Fibroblast of lung (primary cell): ENCODE data around the gene GNAO1. TPM values are rescaled to one million over a fixed set of nuclear protein-coding genes. Genes with fewer than 3 reads are reported as not detected.

Experiments
- DNase-seq, 2 donors: peaks; one replicate each; pipeline versions ENCODE4 v3.0.0 to v3.0.0-alpha.2; 2010; ENCODE audit warnings: low read depth in 2 of 2
- H2AFZ ChIP-seq: 2 replicates; pipeline ENCODE4 v1.5.1; 2012; ENCODE audit warnings: low read length, control low read depth, inconsistent platforms
- H3K27ac ChIP-seq: 2 replicates; pipeline ENCODE4 v1.5.1; 2011; ENCODE audit warnings: low read length, control low read depth; ENCODE audit not compliant: insufficient read depth
- H3K27me3 ChIP-seq: 2 replicates; pipeline ENCODE4 v1.5.1; 2011; ENCODE audit warnings: mild to moderate bottlenecking, low read length; ENCODE audit not compliant: control insufficient read depth, insufficient read depth
- H3K36me3 ChIP-seq: 2 replicates; pipeline ENCODE4 v1.5.1; 2011; ENCODE audit warnings: low read length; ENCODE audit not compliant: control insufficient read depth, insufficient read depth
- H3K4me1 ChIP-seq: 2 replicates; pipeline ENCODE4 v1.5.1; 2011; ENCODE audit warnings: low read length; ENCODE audit not compliant: control insufficient read depth, insufficient read depth; ENCODE audit errors: extremely low read depth
- H3K4me2 ChIP-seq: 2 replicates; pipeline ENCODE4 v1.5.1; 2011; ENCODE audit warnings: low read length, control low read depth; ENCODE audit not compliant: insufficient read depth; ENCODE audit errors: extremely low read depth
- H3K4me3 ChIP-seq, 4 experiments: fragments of 200-600 bp in 1 of 4; sonication (generic) in 1 of 4; replicated peaks in 1 of 4; 2 replicates each; pipeline ENCODE4 v1.5.1; 2011 to 2016; ENCODE audit warnings: low read length in 4 of 4, low read depth in 3 of 4, mild to moderate bottlenecking in 3 of 4, control low read depth in 2 of 4, inconsistent platforms in 1 of 4, mixed read lengths in 1 of 4; ENCODE audit not compliant: insufficient read depth in 1 of 4; ENCODE audit errors: control extremely low read depth in 1 of 4
- H3K79me2 ChIP-seq: 2 replicates; pipeline ENCODE4 v1.5.1; 2012; ENCODE audit warnings: mild to moderate bottlenecking, low read length, inconsistent platforms; ENCODE audit not compliant: control insufficient read depth, insufficient read depth
- H3K9ac ChIP-seq: 2 replicates; pipeline ENCODE4 v1.5.1; 2011; ENCODE audit warnings: mild to moderate bottlenecking, low read length, control low read depth; ENCODE audit not compliant: insufficient read depth
- H3K9me3 ChIP-seq: 2 replicates; pipeline ENCODE4 v1.5.1; 2012; ENCODE audit warnings: low read depth, low read length; ENCODE audit not compliant: control insufficient read depth, insufficient read depth
- H4K20me1 ChIP-seq: 2 replicates; pipeline ENCODE4 v1.5.1; 2011; ENCODE audit warnings: low read length; ENCODE audit not compliant: control insufficient read depth, insufficient read depth; ENCODE audit errors: extremely low read depth
- EZH2 ChIP-seq: IDR thresholded peaks from 2 replicates; pipeline ENCODE4 v1.5.1; 2012; ENCODE audit warnings: low read length, control low read depth, mild to moderate bottlenecking; ENCODE audit errors: missing control alignments
- polyA plus RNA-seq, 2 donors: library from polyadenylated mRNA; depleted of rRNA in 1 of 2; stranded (reverse) in 1 of 2; unstranded in 1 of 2; fragments of >200 nt; gene quantifications; 2 replicates each; pipeline ENCODE4 v1.2.1, GENCODE V29; 2011 to 2012; ENCODE audit warnings: missing spikeins in 1 of 2
- total RNA-seq: library from RNA; depleted of rRNA; stranded (reverse); fragments of >200 nt; gene quantifications from 2 replicates; pipeline ENCODE4 v1.2.1, GENCODE V29; 2014
- TF ChIP-seq, protein P1 (sequence below), 2 donors: IDR thresholded peaks in 1 of 2; conservative IDR thresholded peaks in 1 of 2; 1 replicate in 1 of 2; 2 replicates in 1 of 2; pipeline ENCODE4 v1.5.1; 2011 to 2012; ENCODE audit warnings: low read length in 2 of 2, control low read depth in 1 of 2, inconsistent platforms in 1 of 2, low read depth in 1 of 2, mild to moderate bottlenecking in 1 of 2

GNAO1 gene
- total and polyA plus RNA-seq, 2 donors (not counting 1 experiment from before 2014, with no cell fraction given): 0.14 to 0.17 TPM

DNA sequence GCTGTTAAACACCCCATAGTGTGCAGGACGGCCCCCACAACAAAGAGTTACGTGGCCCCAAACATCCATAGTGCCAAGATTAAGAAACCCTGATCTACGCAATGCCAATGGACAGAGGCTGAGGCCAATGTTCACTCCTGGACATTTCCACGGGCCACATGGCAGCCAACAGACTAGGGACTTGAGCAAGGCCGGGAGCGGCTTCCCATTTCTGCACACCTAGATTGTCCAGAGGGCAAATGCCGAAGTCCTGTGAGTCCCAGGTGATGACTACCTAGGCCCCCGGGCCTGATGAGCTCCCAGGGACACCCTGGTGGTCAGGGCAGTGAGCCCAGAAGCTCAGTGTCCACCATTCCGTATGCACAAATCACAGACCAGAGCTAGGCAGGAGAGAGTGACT, 138.6 kb downstream of the GNAO1 start:
- Histone ChIP-seq H3K4me2 (no peak overlapping the region), H3K27ac (no peak overlapping the region), H2AFZ (no peak overlapping the region), H3K27me3 (peaks cover 2% of the 10 kb centered on the region), H3K9ac (no peak overlapping the region), H3K4me3 (no peak overlapping the region), H3K36me3 (no peaks in the 10 kb centered on the region), H3K79me2 (no peaks in the 10 kb centered on the region), H4K20me1 (no peaks in the 10 kb centered on the region), H3K9me3 (no peaks in the 10 kb centered on the region), H3K4me1 (peaks cover 2% of the 10 kb centered on the region)
- no peak for DNase-seq
- no peak for TF ChIP-seq EZH2
- TF ChIP-seq, protein P1, sequence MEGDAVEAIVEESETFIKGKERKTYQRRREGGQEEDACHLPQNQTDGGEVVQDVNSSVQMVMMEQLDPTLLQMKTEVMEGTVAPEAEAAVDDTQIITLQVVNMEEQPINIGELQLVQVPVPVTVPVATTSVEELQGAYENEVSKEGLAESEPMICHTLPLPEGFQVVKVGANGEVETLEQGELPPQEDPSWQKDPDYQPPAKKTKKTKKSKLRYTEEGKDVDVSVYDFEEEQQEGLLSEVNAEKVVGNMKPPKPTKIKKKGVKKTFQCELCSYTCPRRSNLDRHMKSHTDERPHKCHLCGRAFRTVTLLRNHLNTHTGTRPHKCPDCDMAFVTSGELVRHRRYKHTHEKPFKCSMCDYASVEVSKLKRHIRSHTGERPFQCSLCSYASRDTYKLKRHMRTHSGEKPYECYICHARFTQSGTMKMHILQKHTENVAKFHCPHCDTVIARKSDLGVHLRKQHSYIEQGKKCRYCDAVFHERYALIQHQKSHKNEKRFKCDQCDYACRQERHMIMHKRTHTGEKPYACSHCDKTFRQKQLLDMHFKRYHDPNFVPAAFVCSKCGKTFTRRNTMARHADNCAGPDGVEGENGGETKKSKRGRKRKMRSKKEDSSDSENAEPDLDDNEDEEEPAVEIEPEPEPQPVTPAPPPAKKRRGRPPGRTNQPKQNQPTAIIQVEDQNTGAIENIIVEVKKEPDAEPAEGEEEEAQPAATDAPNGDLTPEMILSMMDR (conservative IDR thresholded peaks at IDR 0.05 in 1 of 2, IDR thresholded peaks at IDR 0.05 in 1 of 2; ENCODE audit: low read depth in 1 of 2, low read length in 2 of 2): no peak

- H3K9ac ChIP-seq: no peak overlapping the region
- H3K4me1 ChIP-seq: peaks cover 2% of the 10 kb centered on the region
- H3K4me2 ChIP-seq: no peak overlapping the region
- H3K36me3 ChIP-seq: no peaks in the 10 kb centered on the region
- no peak overlapping the region for H3K27ac ChIP-seq
- DNase-seq: no peak
- H3K4me3 ChIP-seq: no peak overlapping the region
- no peaks in the 10 kb centered on the region for H3K79me2 ChIP-seq
- H2AFZ ChIP-seq: no peak overlapping the region
- H4K20me1 ChIP-seq: no peaks in the 10 kb centered on the region
- peaks cover 2% of the 10 kb centered on the region for H3K27me3 ChIP-seq
- no peaks in the 10 kb centered on the region for H3K9me3 ChIP-seq
- no peak for TF ChIP-seq EZH2
Measured at GRCh38 chr16:56330476-56330875, 139.2 kb downstream of the GNAO1 start.

DNA sequence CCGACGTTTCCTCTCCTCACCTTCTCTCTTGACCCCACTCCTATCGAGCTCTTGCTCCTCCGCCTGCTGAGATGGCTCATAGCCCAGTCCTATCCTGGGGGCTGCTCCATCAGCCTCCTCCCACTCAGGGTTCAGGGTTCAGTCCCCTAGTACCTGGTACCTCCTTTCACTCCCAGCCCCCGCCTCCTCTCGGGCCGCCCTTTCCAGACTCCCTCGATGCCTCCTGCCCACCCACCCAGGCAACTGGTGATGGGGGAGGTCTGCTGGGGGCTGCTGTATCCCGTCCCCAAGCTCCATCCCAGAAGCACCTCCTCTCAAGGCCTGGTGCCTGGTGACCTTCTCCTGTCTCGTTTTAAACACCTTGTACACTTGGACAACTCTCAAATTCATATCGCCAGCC, 140.1 kb downstream of the GNAO1 start:
- DNase-seq: no peak
- no peak for TF ChIP-seq EZH2
- TF ChIP-seq, protein P1 (conservative IDR thresholded peaks at IDR 0.05 in 1 of 2, IDR thresholded peaks at IDR 0.05 in 1 of 2; ENCODE audit: low read depth in 1 of 2, low read length in 2 of 2): no peak
- H3K4me2 ChIP-seq: no peak overlapping the region
- no peak overlapping the region for H3K4me3 ChIP-seq
- H3K4me1 ChIP-seq: peaks cover 2% of the 10 kb centered on the region
- H3K27ac ChIP-seq: no peak overlapping the region
- no peaks in the 10 kb centered on the region for H4K20me1 ChIP-seq
- no peak overlapping the region for H3K9ac ChIP-seq
- no peaks in the 10 kb centered on the region for H3K36me3 ChIP-seq
- no peaks in the 10 kb centered on the region for H3K79me2 ChIP-seq
- H3K9me3 ChIP-seq: no peaks in the 10 kb centered on the region
- H3K27me3 ChIP-seq: peaks cover 2% of the 10 kb centered on the region
- no peak overlapping the region for H2AFZ ChIP-seq
